Pancreas (tissue), 10 donors: Measurements from ENCODE around the gene SLC6A3. TPM values are rescaled to one million over a fixed set of nuclear protein-coding genes. Genes with fewer than 3 reads are reported as not detected.

Source experiments
- ATAC-seq, 4 donors: fragments of 200-7000 bp; cut with Tn5 transposase; one replicate each; pipeline versions ENCODE4 v1.8.0 to v1.9.1; 2020; ENCODE audit warnings: mild to moderate bottlenecking in 4 of 4, moderate library complexity in 4 of 4
- DNase-seq, 6 donors: peaks; one replicate each; pipeline ENCODE4 v3.0.0-alpha.2; 2020
- FAIRE-seq: peaks from 2 replicates; lab custom pipeline; 2012; peaks lifted over from hg19 to GRCh38; lab: Jason Lieb, UNC
- H3K27ac ChIP-seq, 4 donors: fragments of 200-600 bp; sonication (generic); 1 replicate in 3 of 4; 2 replicates in 1 of 4; pipeline versions ENCODE4 v1.5.0 to v1.8.0; 2020
- H3K27me3 ChIP-seq, 4 donors: fragments of 200-600 bp; one replicate each; pipeline ENCODE4 v1.8.0; 2021
- H3K36me3 ChIP-seq, 3 donors: fragments of 200-600 bp; sonication (generic) in 1 of 3; one replicate each; pipeline versions ENCODE4 v1.5.0 to v1.8.0; 2020 to 2021
- H3K4me1 ChIP-seq, 3 donors: fragments of 200-600 bp; one replicate each; pipeline ENCODE4 v1.8.0; 2021
- H3K4me3 ChIP-seq, 4 donors: fragments of 200-600 bp; sonication (generic) in 2 of 4; one replicate each; pipeline versions ENCODE4 v1.5.0 to v1.8.0; 2020 to 2021
- H3K9me3 ChIP-seq, 4 donors: fragments of 200-600 bp; one replicate each; pipeline ENCODE4 v1.8.0; 2021
- WGBS, 2 donors: extraction: QIAGEN DNeasy Blood & Tissue Kit; methylation state at CpG; one replicate each; pipeline ENCODE4 v1.1.7; 2013; 5-methylcytosine and 5-hydroxymethylcytosine counted together
- intact Hi-C, 3 donors: fragments of 100-400 bp; cut with DNase I; formaldehyde crosslinking; loops; one replicate each; pipeline versions ENCODE4 v1.11.1 to v1.14.2; 2022
- polyA plus RNA-seq, 2 donors: library from polyadenylated mRNA; stranded (reverse); fragments of 200-250 nt; gene quantifications; one replicate each; pipeline ENCODE4 v1.2.3, GENCODE V29; 2013
- total RNA-seq, 6 donors: library from RNA; stranded (reverse); fragmentation: NEBNext Ultra II Directional in 4 of 6; extraction: Animal tissue kit (Norgen Biotek cat#: 25700) in 4 of 6; gene quantifications; one replicate each; pipeline versions ENCODE4 v1.2.1 to v1.2.4, GENCODE V29; 2021 to 2023
- TF ChIP-seq, protein P1 (sequence below), 4 donors: fragments of 200-600 bp; sonication (generic) in 3 of 4; IDR thresholded peaks; one replicate each; pipeline versions ENCODE4 v1.5.0 to v1.8.0; 2021; ENCODE audit warnings: antibody characterized with exemption in 4 of 4
- donor health status: healthy with polysubstance abuse.
- donor health status: DM: no; HTN: no; CAD: no; lungs with moderate emphysema.
- donor health status: DM: no; HTN: no; CAD: no.
- donor health status: control.
- donor health status: control.
- donor health status: Bipolar disorder and iron deficiency.
- donor health status: DM: yes; HTN: yes; CAD: no.
- donor health status: DM: no; HTN: no; CAD: no.
- donor health status: DM: no; HTN: no; CAD: no.
- donor health status: DM: yes; HTN: yes; CAD: no.

The SLC6A3 gene
- total and polyA plus RNA-seq, 8 donors, result not detected

DNA sequence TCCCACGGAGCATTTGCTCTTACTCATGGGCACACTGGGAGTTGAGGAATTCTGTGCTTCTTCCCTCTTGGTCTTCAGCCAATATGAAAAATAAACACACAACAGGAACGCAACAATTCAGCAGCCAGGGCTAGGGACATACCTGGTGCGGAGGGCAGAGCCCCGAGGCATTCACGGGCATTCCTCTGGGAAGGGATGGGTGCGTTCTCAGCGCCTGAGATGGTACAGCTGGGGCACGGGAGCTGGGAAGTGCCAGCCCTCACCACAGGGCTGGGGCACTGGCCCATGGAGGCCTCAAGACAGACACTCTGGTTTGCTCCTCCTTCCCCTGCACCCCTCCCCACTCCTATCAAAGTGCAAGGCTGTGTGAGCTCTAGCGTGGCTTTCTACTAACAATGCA is 2.1 kb downstream of the SLC6A3 start:
- Histone ChIP-seq H3K27me3 (peaks cover 0 to 43% (median 3%) of the 10 kb centered on the region in 4 donors), H3K4me1 (peaks cover 0 to 5% (median 0%) of the 10 kb centered on the region in 3 donors), H3K27ac (no peak overlapping the region), H3K36me3 (no peaks in the 10 kb centered on the region), H3K4me3 (no peak overlapping the region), H3K9me3 (no peaks in the 10 kb centered on the region)
- no peak for ATAC-seq
- 48 to 53% methylated on average over 9 of the region's 9 CpGs for whole genome bisulfite sequencing, 2 donors
- TF ChIP-seq, protein P1, sequence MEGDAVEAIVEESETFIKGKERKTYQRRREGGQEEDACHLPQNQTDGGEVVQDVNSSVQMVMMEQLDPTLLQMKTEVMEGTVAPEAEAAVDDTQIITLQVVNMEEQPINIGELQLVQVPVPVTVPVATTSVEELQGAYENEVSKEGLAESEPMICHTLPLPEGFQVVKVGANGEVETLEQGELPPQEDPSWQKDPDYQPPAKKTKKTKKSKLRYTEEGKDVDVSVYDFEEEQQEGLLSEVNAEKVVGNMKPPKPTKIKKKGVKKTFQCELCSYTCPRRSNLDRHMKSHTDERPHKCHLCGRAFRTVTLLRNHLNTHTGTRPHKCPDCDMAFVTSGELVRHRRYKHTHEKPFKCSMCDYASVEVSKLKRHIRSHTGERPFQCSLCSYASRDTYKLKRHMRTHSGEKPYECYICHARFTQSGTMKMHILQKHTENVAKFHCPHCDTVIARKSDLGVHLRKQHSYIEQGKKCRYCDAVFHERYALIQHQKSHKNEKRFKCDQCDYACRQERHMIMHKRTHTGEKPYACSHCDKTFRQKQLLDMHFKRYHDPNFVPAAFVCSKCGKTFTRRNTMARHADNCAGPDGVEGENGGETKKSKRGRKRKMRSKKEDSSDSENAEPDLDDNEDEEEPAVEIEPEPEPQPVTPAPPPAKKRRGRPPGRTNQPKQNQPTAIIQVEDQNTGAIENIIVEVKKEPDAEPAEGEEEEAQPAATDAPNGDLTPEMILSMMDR (IDR thresholded peaks at IDR 0.05), result no peak
- FAIRE-seq, result no peak
- intact Hi-C loops, result no loop called here
- peak in 1 of 6 donors; percentile 37 for DNase-seq

DNA sequence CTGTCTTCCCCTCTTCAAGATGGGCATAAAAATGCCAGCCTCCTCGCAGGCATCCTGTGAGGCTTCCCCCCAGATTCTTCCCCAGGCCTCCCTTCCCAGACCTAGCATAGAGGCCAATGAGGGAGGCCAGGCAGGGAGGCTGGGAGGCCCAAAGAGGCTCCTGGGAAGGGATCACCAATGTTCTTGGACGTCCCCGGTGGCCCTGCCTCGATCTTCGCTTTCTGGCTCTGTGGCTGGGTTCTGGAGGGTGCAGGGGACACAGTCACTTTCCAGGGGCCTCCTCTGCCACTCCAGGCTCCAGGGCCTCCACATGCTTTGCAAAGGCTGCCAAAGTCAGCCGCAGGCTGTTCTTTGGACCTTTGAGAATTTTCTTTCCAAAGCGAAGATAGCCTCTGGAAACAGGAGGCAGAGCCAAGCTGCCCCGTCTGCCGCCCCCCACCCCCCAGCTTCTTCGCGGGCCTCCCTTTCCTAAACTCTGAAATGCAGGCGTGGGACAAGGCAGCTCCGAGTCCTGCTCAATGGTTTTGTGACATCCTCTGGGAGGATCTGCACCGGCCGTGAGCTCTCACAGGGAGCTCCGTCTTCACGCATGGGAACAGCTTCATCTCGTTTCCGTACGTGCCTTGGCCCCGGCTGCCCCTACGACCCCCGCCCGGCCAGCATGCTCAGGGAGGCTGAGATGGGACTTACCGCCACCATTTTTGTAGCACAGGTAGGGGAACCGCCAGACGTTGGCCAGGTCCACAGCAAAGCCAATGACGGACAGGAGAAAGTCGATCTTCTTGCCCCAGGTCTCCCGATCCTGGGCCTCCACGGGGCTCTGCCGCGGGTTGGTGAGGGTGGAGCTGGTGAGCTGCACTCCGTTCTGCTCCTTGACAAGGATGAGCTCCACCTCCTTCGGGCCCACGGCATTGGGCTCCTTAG is 2.8 kb downstream of the SLC6A3 start:
- Histone ChIP-seq H3K27ac (no peak overlapping the region), H3K4me1 (peaks cover 0 to 5% (median 0%) of the 10 kb centered on the region in 3 donors), H3K4me3 (no peak overlapping the region), H3K9me3 (no peaks in the 10 kb centered on the region), H3K36me3 (no peaks in the 10 kb centered on the region), H3K27me3 (peaks cover 0 to 43% (median 3%) of the 10 kb centered on the region in 4 donors)
- no peak for ATAC-seq
- DNase-seq, result peak in 2 of 6 donors; percentile 43 to 45
- FAIRE-seq, result no peak
- 53 to 54% methylated on average over 36 of the region's 36 CpGs for WGBS, 2 donors
- TF ChIP-seq, protein P1 (IDR thresholded peaks at IDR 0.05), result no peak
- intact Hi-C loops, result no loop called here

DNA sequence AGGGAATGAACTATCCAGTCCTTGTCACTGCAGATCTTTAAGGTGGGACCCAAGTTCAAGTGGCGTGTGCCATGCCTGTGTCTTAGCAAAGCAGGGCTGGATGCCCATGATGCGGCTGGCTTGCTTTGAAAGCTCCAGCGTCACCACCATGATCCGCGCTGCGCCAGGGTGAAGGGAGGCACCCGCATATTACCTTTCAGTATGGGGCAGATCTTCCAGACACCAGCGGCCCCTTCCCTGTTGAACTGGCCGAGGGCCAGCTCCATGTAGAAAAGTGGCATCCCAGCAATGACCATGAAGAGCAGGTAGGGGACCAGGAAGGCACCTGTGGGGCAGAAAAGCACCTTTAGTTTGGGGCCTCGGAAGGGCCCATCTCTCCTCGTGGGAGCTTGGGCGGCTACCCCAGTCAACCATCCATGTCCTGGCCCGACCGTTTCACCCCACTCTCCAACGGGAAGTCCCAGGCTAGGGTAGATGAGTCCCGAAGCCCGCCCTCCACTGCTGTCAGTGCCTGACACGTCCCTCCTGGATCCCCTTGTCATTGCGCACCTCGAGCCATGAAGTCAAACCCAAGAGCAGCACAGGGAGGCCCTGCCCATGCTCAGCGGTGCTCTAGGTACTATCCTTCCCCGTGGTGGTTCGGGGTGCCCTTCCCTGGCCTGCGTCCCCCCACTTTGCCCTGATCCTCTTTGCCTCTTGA is 3.9 kb downstream of the SLC6A3 start:
- TF ChIP-seq, protein P1 (IDR thresholded peaks at IDR 0.05), result no peak
- peak in 1 of 6 donors; percentile 50 for DNase-seq
- Histone ChIP-seq H3K9me3 (no peaks in the 10 kb centered on the region), H3K27me3 (peaks cover 0 to 42% (median 3%) of the 10 kb centered on the region in 4 donors), H3K36me3 (no peaks in the 10 kb centered on the region), H3K27ac (no peak overlapping the region), H3K4me3 (no peak overlapping the region), H3K4me1 (peaks cover 0 to 5% (median 0%) of the 10 kb centered on the region in 3 donors)
- no peak for FAIRE-seq
- 76 to 82% methylated on average over 24 of the region's 24 CpGs for WGBS, 2 donors
- intact Hi-C loops, result no loop called here
- ATAC-seq, result no peak

DNA sequence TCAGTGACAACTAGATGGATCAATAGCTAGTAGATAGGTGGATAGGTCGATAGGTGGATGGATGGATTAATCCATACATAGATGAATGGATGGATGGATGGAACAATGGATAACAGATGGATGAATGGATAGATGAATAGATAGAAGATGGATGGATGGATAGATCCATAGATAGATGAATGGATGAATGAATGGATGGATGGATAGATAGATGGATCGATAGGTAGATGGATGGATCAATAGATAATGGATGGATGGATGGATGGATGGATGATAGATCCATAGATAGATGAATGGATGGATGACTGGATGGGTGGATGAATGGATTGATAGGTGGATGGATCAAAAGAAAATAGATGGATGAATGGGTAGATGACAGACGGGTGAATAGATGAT is 5.1 kb downstream of the SLC6A3 start:
- no peaks in the 10 kb centered on the region for H3K9me3 ChIP-seq
- FAIRE-seq (no peak), ATAC-seq (no peak), DNase-seq (no peak)
- TF ChIP-seq, protein P1 (IDR thresholded peaks at IDR 0.05), result no peak
- H3K36me3 ChIP-seq, result no peaks in the 10 kb centered on the region
- intact Hi-C loops, result no loop called here
- peaks cover 0 to 2% (median 0%) of the 10 kb centered on the region in 3 donors for H3K4me1 ChIP-seq
- H3K27ac ChIP-seq, result no peak overlapping the region
- no peak overlapping the region for H3K4me3 ChIP-seq
- 45 to 62% methylated on average over 3 of the region's 3 CpGs for WGBS, 2 donors
- peaks cover 0 to 34% (median 3%) of the 10 kb centered on the region in 4 donors for H3K27me3 ChIP-seq
